ENCODE data around the gene FNDC10. TPM values are rescaled to one million over a fixed set of nuclear protein-coding genes. Genes with fewer than 3 reads are reported as not detected.
"Not testable (repeated sequence)": the region's sequence is repeated elsewhere in the genome, so short reads cannot be mapped to it uniquely, and the experiment has no call there.

FNDC10 gene
- total RNA-seq, 1 experiment from 2014 or later: 15.2 TPM

DNA sequence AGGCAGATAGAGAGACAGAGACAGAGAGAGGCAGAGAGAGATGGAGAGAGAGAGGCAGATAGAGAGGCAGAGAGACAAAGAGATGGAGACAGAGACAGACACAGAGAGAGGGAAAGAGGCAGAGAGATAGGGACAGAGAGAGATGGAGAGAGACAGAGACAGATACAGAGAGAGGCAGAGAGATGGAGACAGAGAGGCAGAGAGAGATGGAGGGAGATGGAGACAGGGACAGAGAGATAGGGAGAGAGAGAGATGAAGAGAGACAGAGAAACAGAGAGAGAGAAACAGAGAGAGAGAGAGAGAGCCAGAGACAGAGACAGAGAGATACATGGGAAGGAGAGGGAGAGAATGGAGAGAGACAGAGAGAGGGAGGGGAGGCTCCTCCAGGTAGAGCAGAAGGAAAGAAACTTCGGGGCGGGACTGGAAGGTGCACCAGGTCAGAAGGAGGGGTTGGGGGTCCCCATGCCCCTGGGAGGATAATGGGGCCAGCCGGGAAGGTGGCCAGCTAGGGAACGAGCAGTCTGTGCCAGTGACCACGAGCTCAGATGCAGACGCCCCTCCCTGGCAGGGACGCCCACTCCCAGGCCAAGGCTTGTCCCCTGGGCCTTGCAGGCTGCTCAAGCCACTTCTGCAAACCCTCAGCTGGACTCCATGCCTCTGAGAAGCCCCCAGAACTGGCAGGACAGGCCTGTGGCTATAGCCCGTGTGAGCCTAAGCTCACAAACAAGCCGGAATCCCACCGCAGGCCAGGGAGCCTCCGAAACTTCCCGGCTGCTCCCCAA is 3.3 kb downstream of the FNDC10 start:
- Histone ChIP-seq H3K56ac (ENCODE audit: insufficient read length, low read depth, low read length) (no peak overlapping the region), H4K20me1 (ENCODE audit: control insufficient read depth, insufficient read depth, insufficient read length) (no peaks in the 10 kb centered on the region), H2BK5ac (ENCODE audit: insufficient read length, low read length) (no peak overlapping the region), H2BK15ac (ENCODE audit: low read depth, low read length) (no peak overlapping the region), H3K14ac (ENCODE audit: insufficient read depth, low read length) (no peak overlapping the region; the same call in 1 of the 2 replicates), H3K18ac (ENCODE audit: insufficient read length, low read depth, low read length) (no peak overlapping the region), H3T11ph (ENCODE audit: low read length) (no peak overlapping the region), H2BK20ac (ENCODE audit: low read depth, low read length, poor library complexity, severe bottlenecking) (no peak overlapping the region), H2AFZ (ENCODE audit: low read length) (no peak overlapping the region), H3K23ac (ENCODE audit: insufficient read length, low read depth, low read length) (no peak overlapping the region), H4K8ac (replicated peaks; ENCODE audit: insufficient read length, low read depth, low read length) (no peak overlapping the region), H2BK12ac (ENCODE audit: insufficient read length, low read depth, low read length) (no peak overlapping the region), H3K4me1 (ENCODE audit: insufficient read depth, low read length) (no peaks in the 10 kb centered on the region), H2BK120ac (ENCODE audit: low read depth, low read length, poor library complexity, severe bottlenecking) (no peak overlapping the region), H2AK5ac (ENCODE audit: insufficient read length, low read length) (no peak overlapping the region), H3K9me3 (ENCODE audit: control insufficient read depth, low read depth, low read length) (no peaks in the 10 kb centered on the region), H3K23me2 (ENCODE audit: insufficient read length, low read depth, low read length, poor library complexity, severe bottlenecking) (peaks cover 8% of the 10 kb centered on the region), H3K27me3 (ENCODE audit: insufficient read depth, low read length) (no peaks in the 10 kb centered on the region; the same call in 1 of the 2 replicates), H3K79me2 (ENCODE audit: insufficient read depth, low read length) (no peaks in the 10 kb centered on the region), H3K79me1 (ENCODE audit: insufficient read depth, low read depth, low read length, poor library complexity, severe bottlenecking) (no peaks in the 10 kb centered on the region), H4K91ac (ENCODE audit: insufficient read length, low read depth, low read length) (no peak overlapping the region), H3K9ac (ENCODE audit: extremely low read depth, insufficient read length, low read length) (no peak overlapping the region), H3K4ac (ENCODE audit: low read depth, low read length) (no peak overlapping the region), H3K4me2 (ENCODE audit: insufficient read depth, insufficient read length, low read length) (no peak overlapping the region), H3K27ac (ENCODE audit: insufficient read length, low read depth, low read length) (no peak overlapping the region), H4K5ac (ENCODE audit: insufficient read length, low read depth, low read length) (no peak overlapping the region)
- Mint-ChIP-seq H3K4me1 (peaks cover 4 to 12% of the 10 kb centered on the region in 2 experiments), H3K9me3 (no peaks in the 10 kb centered on the region), H3K27me3 (ENCODE audit: low read depth) (peaks cover 36% of the 10 kb centered on the region), H3K36me3 (ENCODE audit: insufficient read depth in 1 of 3, low read depth in 3 of 3) (no peaks in the 10 kb centered on the region), H3K27ac (no peak overlapping the region), H3K4me3 (no peak overlapping the region)
- TF ChIP-seq, protein P1, sequence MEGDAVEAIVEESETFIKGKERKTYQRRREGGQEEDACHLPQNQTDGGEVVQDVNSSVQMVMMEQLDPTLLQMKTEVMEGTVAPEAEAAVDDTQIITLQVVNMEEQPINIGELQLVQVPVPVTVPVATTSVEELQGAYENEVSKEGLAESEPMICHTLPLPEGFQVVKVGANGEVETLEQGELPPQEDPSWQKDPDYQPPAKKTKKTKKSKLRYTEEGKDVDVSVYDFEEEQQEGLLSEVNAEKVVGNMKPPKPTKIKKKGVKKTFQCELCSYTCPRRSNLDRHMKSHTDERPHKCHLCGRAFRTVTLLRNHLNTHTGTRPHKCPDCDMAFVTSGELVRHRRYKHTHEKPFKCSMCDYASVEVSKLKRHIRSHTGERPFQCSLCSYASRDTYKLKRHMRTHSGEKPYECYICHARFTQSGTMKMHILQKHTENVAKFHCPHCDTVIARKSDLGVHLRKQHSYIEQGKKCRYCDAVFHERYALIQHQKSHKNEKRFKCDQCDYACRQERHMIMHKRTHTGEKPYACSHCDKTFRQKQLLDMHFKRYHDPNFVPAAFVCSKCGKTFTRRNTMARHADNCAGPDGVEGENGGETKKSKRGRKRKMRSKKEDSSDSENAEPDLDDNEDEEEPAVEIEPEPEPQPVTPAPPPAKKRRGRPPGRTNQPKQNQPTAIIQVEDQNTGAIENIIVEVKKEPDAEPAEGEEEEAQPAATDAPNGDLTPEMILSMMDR (conservative IDR thresholded peaks at IDR 0.05): no peak
- DNase-seq: no peak
- WGBS (ENCODE audit: extremely low coverage, insufficient read length, low lambda C conversion rate): no CpG with 5 or more reads among the region's 12 CpGs

DNA sequence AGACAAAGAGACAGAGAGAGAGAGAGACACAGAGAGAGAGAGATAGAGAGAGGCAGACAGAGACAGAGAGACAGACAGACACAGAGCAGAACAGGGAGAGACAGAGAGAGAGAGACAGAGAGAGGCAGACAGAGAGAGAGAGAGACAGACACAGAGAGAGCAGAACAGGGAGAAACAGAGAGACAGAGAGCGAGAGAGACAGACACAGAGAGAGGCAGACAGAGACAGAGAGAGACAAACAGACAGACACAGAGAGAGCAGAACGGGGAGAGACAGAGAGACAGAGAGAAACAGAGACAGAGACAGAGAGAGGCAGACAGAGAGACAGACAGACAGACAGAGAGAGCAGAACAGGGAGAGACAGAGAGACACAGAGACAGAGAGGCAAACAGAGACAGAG is 4.6 kb downstream of the FNDC10 start:
- not testable (repeated sequence) for H2AFZ ChIP-seq (ENCODE audit: low read length); H3K23me2 ChIP-seq (ENCODE audit: insufficient read length, low read depth, low read length, poor library complexity, severe bottlenecking); H4K8ac ChIP-seq (replicated peaks; ENCODE audit: insufficient read length, low read depth, low read length); H3K36me3 Mint-ChIP-seq (ENCODE audit: insufficient read depth in 1 of 3, low read depth in 3 of 3); H3K27ac Mint-ChIP-seq; H2BK20ac ChIP-seq (ENCODE audit: low read depth, low read length, poor library complexity, severe bottlenecking); H2BK5ac ChIP-seq (ENCODE audit: insufficient read length, low read length); H3K56ac ChIP-seq (ENCODE audit: insufficient read length, low read depth, low read length); H4K20me1 ChIP-seq (ENCODE audit: control insufficient read depth, insufficient read depth, insufficient read length); H4K5ac ChIP-seq (ENCODE audit: insufficient read length, low read depth, low read length); DNase-seq; H3K14ac ChIP-seq (ENCODE audit: insufficient read depth, low read length); H3K9ac ChIP-seq (ENCODE audit: extremely low read depth, insufficient read length, low read length); H3K79me1 ChIP-seq (ENCODE audit: insufficient read depth, low read depth, low read length, poor library complexity, severe bottlenecking); H3K79me2 ChIP-seq (ENCODE audit: insufficient read depth, low read length); H2BK15ac ChIP-seq (ENCODE audit: low read depth, low read length); H3K23ac ChIP-seq (ENCODE audit: insufficient read length, low read depth, low read length); H3K18ac ChIP-seq (ENCODE audit: insufficient read length, low read depth, low read length); H2BK120ac ChIP-seq (ENCODE audit: low read depth, low read length, poor library complexity, severe bottlenecking); H4K91ac ChIP-seq (ENCODE audit: insufficient read length, low read depth, low read length); H3T11ph ChIP-seq (ENCODE audit: low read length); H3K4ac ChIP-seq (ENCODE audit: low read depth, low read length); H3K27ac ChIP-seq (ENCODE audit: insufficient read length, low read depth, low read length); H3K4me1 ChIP-seq (ENCODE audit: insufficient read depth, low read length); H3K27me3 ChIP-seq (ENCODE audit: insufficient read depth, low read length); H3K4me1 Mint-ChIP-seq; H2BK12ac ChIP-seq (ENCODE audit: insufficient read length, low read depth, low read length); H3K4me3 Mint-ChIP-seq; H2AK5ac ChIP-seq (ENCODE audit: insufficient read length, low read length); H3K9me3 ChIP-seq (ENCODE audit: control insufficient read depth, low read depth, low read length); H3K4me2 ChIP-seq (ENCODE audit: insufficient read depth, insufficient read length, low read length); H3K9me3 Mint-ChIP-seq
- H3K27me3 Mint-ChIP-seq (ENCODE audit: low read depth): peaks cover 30% of the 10 kb centered on the region
- WGBS (ENCODE audit: extremely low coverage, insufficient read length, low lambda C conversion rate): no CpG with 5 or more reads among the region's 2 CpGs
